Karpas-422 (cell line): Measurements from ENCODE around the gene LKAAEAR1. TPM values are rescaled to one million over a fixed set of nuclear protein-coding genes. Genes with fewer than 3 reads are reported as not detected.
"Not testable (repeated sequence)": the region's sequence is repeated elsewhere in the genome, so short reads cannot be mapped to it uniquely, and the experiment has no call there.

Experiments used
- DNase-seq: peaks from one replicate; pipeline ENCODE4 v3.0.0-alpha.2; 2015
- H2AFZ ChIP-seq: fragments of 200-600 bp; sonication (generic); 2 replicates; pipeline ENCODE4 v1.6.1; 2014; ENCODE audit warnings: antibody characterized with exemption, low read length, mixed read lengths
- H3K27ac ChIP-seq: fragments of 200-600 bp; sonication (generic); 2 replicates; pipeline ENCODE4 v1.5.1; 2014; ENCODE audit warnings: mild to moderate bottlenecking, low read length, moderate library complexity
- H3K27me3 ChIP-seq: fragments of 200-600 bp; sonication (generic); 2 replicates; pipeline ENCODE4 v1.6.1; 2014; ENCODE audit warnings: low read length, mixed read lengths
- H3K36me3 ChIP-seq: fragments of 200-600 bp; sonication (generic); 2 replicates; pipeline ENCODE4 v1.6.1; 2014; ENCODE audit warnings: low read length, mixed read lengths; ENCODE audit not compliant: insufficient read depth
- H3K4me1 ChIP-seq: fragments of 200-600 bp; sonication (generic); 2 replicates; pipeline ENCODE4 v1.6.1; 2014; ENCODE audit warnings: mild to moderate bottlenecking, low read length, mixed read lengths
- H3K4me2 ChIP-seq: fragments of 200-600 bp; sonication (generic); 2 replicates; pipeline ENCODE4 v1.6.1; 2014; ENCODE audit warnings: low read length, low read depth, mild to moderate bottlenecking; ENCODE audit not compliant: poor library complexity, severe bottlenecking
- H3K4me3 ChIP-seq: fragments of 200-600 bp; sonication (generic); 2 replicates; pipeline ENCODE4 v1.5.1; 2014; ENCODE audit warnings: mild to moderate bottlenecking, antibody characterized with exemption, low read length, mixed read lengths
- H3K79me2 ChIP-seq: fragments of 200-600 bp; sonication (generic); 2 replicates; pipeline ENCODE4 v1.6.1; 2014; ENCODE audit warnings: mild to moderate bottlenecking, low read length, mixed read lengths
- H3K9ac ChIP-seq: fragments of 200-600 bp; sonication (generic); 2 replicates; pipeline ENCODE4 v1.6.0; 2014; ENCODE audit warnings: low read length
- H3K9me2 ChIP-seq: fragments of 200-600 bp; sonication (generic), shearing (Covaris generic); replicated peaks from 2 replicates; pipeline ENCODE4 v1.6.0; 2014; ENCODE audit warnings: mild to moderate bottlenecking, low read length, moderate library complexity; ENCODE audit not compliant: insufficient read depth
- H3K9me3 ChIP-seq: fragments of 300-700, 200-600 bp; sonication (generic); 2 replicates; pipeline ENCODE4 v1.6.1; 2014; ENCODE audit warnings: low read length, mixed read lengths
- H4K20me1 ChIP-seq: fragments of 200-600 bp; sonication (generic); 2 replicates; pipeline ENCODE4 v1.6.1; 2014; ENCODE audit warnings: mild to moderate bottlenecking, antibody characterized with exemption, low read length, low read depth; ENCODE audit not compliant: insufficient read depth
- total RNA-seq: library from RNA; depleted of rRNA; stranded (reverse); fragments of >200 nt; shearing (Covaris generic); gene quantifications from 2 replicates; pipeline ENCODE4 v1.2.3, GENCODE V29; 2014; ENCODE audit warnings: low replicate concordance; rRNA removed

Gene LKAAEAR1
- not detected in 2 replicates for total RNA-seq

GRCh38 chr20:64083804-64084684, at the start of gene LKAAEAR1:
TSS of gene LKAAEAR1 (minus strand) at chr20:64084398. CDS start at chr20:64084219, 179 bp downstream.
- Histone ChIP-seq H4K20me1 (peaks cover 14% of the 10 kb centered on the region; the same call in 1 of the 2 replicates), H3K9ac (peak within 1 kb of the TSS; percentile 99)
- no peak for DNase-seq

GRCh38 chr20:64131406-64131805, 47.2 kb upstream of the LKAAEAR1 start:
- H3K27me3 ChIP-seq: no peaks in the 10 kb centered on the region; the same call in 1 of the 2 replicates
- no peak overlapping the region for H3K4me2 ChIP-seq
- H2AFZ ChIP-seq: no peak overlapping the region
- H3K4me3 ChIP-seq: no peak overlapping the region
- H3K36me3 ChIP-seq: no peaks in the 10 kb centered on the region
- H4K20me1 ChIP-seq: no peaks in the 10 kb centered on the region
- H3K9me2 ChIP-seq: no peaks in the 10 kb centered on the region
- DNase-seq: no peak
- H3K79me2 ChIP-seq: no peaks in the 10 kb centered on the region
- H3K4me1 ChIP-seq: no peaks in the 10 kb centered on the region
- H3K27ac ChIP-seq: no peak overlapping the region
- H3K9ac ChIP-seq: no peak overlapping the region
- no peaks in the 10 kb centered on the region for H3K9me3 ChIP-seq

More at GRCh38 chr20:64083804-64084684, at the start of gene LKAAEAR1:
- no peaks in the 10 kb centered on the region for H3K27me3 ChIP-seq
- H3K79me2 ChIP-seq: peaks cover 16% of the 10 kb centered on the region; the same call in 1 of the 2 replicates
- no peaks in the 10 kb centered on the region for H3K9me2 ChIP-seq
- peak within 1 kb of the TSS; percentile 73 for H3K4me2 ChIP-seq
- H2AFZ ChIP-seq: no peak within 1 kb of the TSS
- peaks cover 4% of the 10 kb centered on the region; the same call in 1 of the 2 replicates for H3K9me3 ChIP-seq
- H3K4me1 ChIP-seq: peaks cover 30% of the 10 kb centered on the region
- peak within 1 kb of the TSS; percentile 92 for H3K27ac ChIP-seq
- peak within 1 kb of the TSS; percentile 80 for H3K4me3 ChIP-seq
- H3K36me3 ChIP-seq: peaks cover 7% of the 10 kb centered on the region; the same call in 1 of the 2 replicates

GRCh38 chr20:64130876-64131275, 46.7 kb upstream of the LKAAEAR1 start:
- DNase-seq: no peak
- Histone ChIP-seq H3K4me2 (no peak overlapping the region), H4K20me1 (no peaks in the 10 kb centered on the region), H3K79me2 (no peaks in the 10 kb centered on the region), H3K4me1 (no peaks in the 10 kb centered on the region), H3K27ac (no peak overlapping the region), H2AFZ (no peak overlapping the region), H3K27me3 (no peaks in the 10 kb centered on the region; the same call in 1 of the 2 replicates), H3K9me2 (no peaks in the 10 kb centered on the region), H3K9ac (no peak overlapping the region), H3K36me3 (no peaks in the 10 kb centered on the region), H3K4me3 (no peak overlapping the region), H3K9me3 (no peaks in the 10 kb centered on the region)

- no peaks in the 10 kb centered on the region for H3K9me3 ChIP-seq
- no peak overlapping the region for H2AFZ ChIP-seq
- no peak overlapping the region for H3K4me3 ChIP-seq
Observed at GRCh38 chr20:64130271-64130670, 46.1 kb upstream of the LKAAEAR1 start.

GRCh38 chr20:64129146-64129782, 45.1 kb upstream of the LKAAEAR1 start:
- Histone ChIP-seq H3K4me2 (no peak overlapping the region), H3K4me1 (no peaks in the 10 kb centered on the region), H3K27ac (no peak overlapping the region), H3K9ac (no peak overlapping the region), H3K4me3 (no peak overlapping the region), H3K9me2 (no peaks in the 10 kb centered on the region), H3K27me3 (no peaks in the 10 kb centered on the region; the same call in 1 of the 2 replicates), H3K36me3 (no peaks in the 10 kb centered on the region), H3K9me3 (no peaks in the 10 kb centered on the region), H3K79me2 (no peaks in the 10 kb centered on the region), H2AFZ (no peak overlapping the region), H4K20me1 (no peaks in the 10 kb centered on the region)
- DNase-seq: no peak

More at GRCh38 chr20:64130271-64130670, 46.1 kb upstream of the LKAAEAR1 start:
- H4K20me1 ChIP-seq: no peaks in the 10 kb centered on the region
- H3K9ac ChIP-seq: no peak overlapping the region
- H3K4me1 ChIP-seq: no peaks in the 10 kb centered on the region
- H3K4me2 ChIP-seq: no peak overlapping the region
- H3K27me3 ChIP-seq: no peaks in the 10 kb centered on the region; the same call in 1 of the 2 replicates
- no peak for DNase-seq
- no peak overlapping the region for H3K27ac ChIP-seq
- no peaks in the 10 kb centered on the region for H3K9me2 ChIP-seq
- H3K36me3 ChIP-seq: no peaks in the 10 kb centered on the region
- no peaks in the 10 kb centered on the region for H3K79me2 ChIP-seq

GRCh38 chr20:64123517-64123916, 39.3 kb upstream of the LKAAEAR1 start:
- not testable (repeated sequence) for H3K4me2 ChIP-seq, DNase-seq, H3K79me2 ChIP-seq, H3K9me3 ChIP-seq, H3K36me3 ChIP-seq, H4K20me1 ChIP-seq, H3K4me3 ChIP-seq, H3K27me3 ChIP-seq, H2AFZ ChIP-seq, H3K27ac ChIP-seq, H3K9me2 ChIP-seq, H3K9ac ChIP-seq
- H3K4me1 ChIP-seq: peaks cover 11% of the 10 kb centered on the region

- not testable (repeated sequence) for H3K27me3 ChIP-seq, H3K27ac ChIP-seq, H3K79me2 ChIP-seq
Observed at GRCh38 chr20:64122927-64123326, 38.7 kb upstream of the LKAAEAR1 start.

GRCh38 chr20:64121586-64121985, 37.4 kb upstream of the LKAAEAR1 start:
- H3K27me3 ChIP-seq: no peaks in the 10 kb centered on the region
- no peak overlapping the region for H2AFZ ChIP-seq

More at GRCh38 chr20:64122927-64123326, 38.7 kb upstream of the LKAAEAR1 start:
- H3K4me2 ChIP-seq, H4K20me1 ChIP-seq, DNase-seq, H3K9me2 ChIP-seq, H3K36me3 ChIP-seq, H2AFZ ChIP-seq, H3K9ac ChIP-seq, H3K9me3 ChIP-seq, H3K4me3 ChIP-seq: not testable (repeated sequence)
- H3K4me1 ChIP-seq: peaks cover 11% of the 10 kb centered on the region

More at GRCh38 chr20:64121586-64121985, 37.4 kb upstream of the LKAAEAR1 start:
- Histone ChIP-seq H3K4me3 (no peak overlapping the region), H3K4me2 (no peak overlapping the region), H3K79me2 (no peaks in the 10 kb centered on the region), H3K27ac (no peak overlapping the region), H4K20me1 (no peaks in the 10 kb centered on the region), H3K4me1 (peaks cover 11% of the 10 kb centered on the region), H3K9ac (no peak overlapping the region), H3K9me2 (no peaks in the 10 kb centered on the region), H3K9me3 (no peaks in the 10 kb centered on the region), H3K36me3 (no peaks in the 10 kb centered on the region)
- no peak for DNase-seq
